Stomach (tissue), 9 donors: ENCODE data around the gene EMC7. TPM values are rescaled to one million over a fixed set of nuclear protein-coding genes. Genes with fewer than 3 reads are reported as not detected.

Experiments used
- DNase-seq, 2 donors: peaks; one replicate each; pipeline versions ENCODE4 v3.0.0 to v3.0.0-alpha.2; 2013 to 2019
- H3K27ac ChIP-seq, 5 donors: fragments of 200-600 bp in 4 of 5; sonication (generic) in 4 of 5; one replicate each; pipeline ENCODE4 v1.5.1; 2013 to 2019; ENCODE audit warnings: mild to moderate bottlenecking in 1 of 5, moderate library complexity in 1 of 5
- H3K27me3 ChIP-seq, 3 donors: fragments of 200-600 bp; sonication (generic); one replicate each; pipeline ENCODE4 v1.5.1; 2017 to 2019; ENCODE audit warnings: mixed run types in 1 of 3
- H3K36me3 ChIP-seq, 4 donors: fragments of 200-600 bp; sonication (generic); 1 replicate in 3 of 4; 2 replicates in 1 of 4; pipeline ENCODE4 v1.5.1; 2016 to 2019
- H3K4me1 ChIP-seq, 4 donors: fragments of 200-600 bp; sonication (generic); one replicate each; pipeline ENCODE4 v1.5.1; 2016 to 2019
- H3K4me3 ChIP-seq, 4 donors: fragments of 200-600 bp; sonication (generic) in 3 of 4; one replicate each; pipeline ENCODE4 v1.5.1; 2016 to 2019; ENCODE audit warnings: mild to moderate bottlenecking in 1 of 4
- H3K9me3 ChIP-seq, 4 donors: fragments of 200-600 bp; sonication (generic); one replicate each; pipeline ENCODE4 v1.5.1; 2016 to 2019
- EP300 ChIP-seq: sonication (generic); formaldehyde crosslinking; IDR thresholded peaks from one replicate; pipeline ENCODE4 v1.6.1; 2017; ENCODE audit warnings: antibody characterized with exemption
- POLR2A ChIP-seq, 4 donors: fragments of 450-650 bp; IDR thresholded peaks; one replicate each; pipeline ENCODE4 v1.6.1; 2016; ENCODE audit warnings: antibody characterized with exemption in 4 of 4, control low read depth in 2 of 4, mild to moderate bottlenecking in 1 of 4, moderate library complexity in 1 of 4
- POLR2AphosphoS5 ChIP-seq, 3 donors: sonication (generic); formaldehyde crosslinking; IDR thresholded peaks; one replicate each; pipeline ENCODE4 v1.6.1; 2016; ENCODE audit warnings: antibody characterized with exemption in 3 of 3
- WGBS, 5 donors: extraction: QIAGEN DNeasy Blood & Tissue Kit in 3 of 5; methylation state at CpG; one replicate each; pipeline versions ENCODE4 v1.1.5 to v1.1.7; 2013 to 2018; 5-methylcytosine and 5-hydroxymethylcytosine counted together
- intact Hi-C: fragments of 100-400 bp; cut with DNase I; formaldehyde crosslinking; loops from one replicate; pipeline ENCODE4 v1.15.1; 2023; ENCODE audit warnings: low total_unique reads
- polyA plus RNA-seq, 3 donors: library from polyadenylated mRNA; stranded (reverse); fragments of 200-250 nt; gene quantifications; one replicate each; pipeline ENCODE4 v1.2.3, GENCODE V29; 2013
- total RNA-seq, 5 donors: library from RNA; depleted of rRNA; stranded (reverse); fragments of >200 nt; gene quantifications; one replicate each; pipeline versions ENCODE4 v1.1.0 to v1.2.3, GENCODE V29; 2014 to 2016
- TF ChIP-seq, protein P1 (sequence below), 7 experiments: fragments of 450-650 bp in 4 of 7; fragments of 200-600 bp in 3 of 7; sonication (generic) in 3 of 7; IDR thresholded peaks; one replicate each; pipeline ENCODE4 v1.5.1; 2016 to 2019; ENCODE audit warnings: antibody characterized with exemption in 7 of 7, control low read depth in 2 of 7, mild to moderate bottlenecking in 1 of 7
- donor health status: healthy with polysubstance abuse.
- donor health status: Bipolar disorder and iron deficiency.
- donor health status: healthy.

The EMC7 gene
- total and polyA plus RNA-seq, 8 donors: 23.2 to 73.5 (median 36.4) TPM

DNA sequence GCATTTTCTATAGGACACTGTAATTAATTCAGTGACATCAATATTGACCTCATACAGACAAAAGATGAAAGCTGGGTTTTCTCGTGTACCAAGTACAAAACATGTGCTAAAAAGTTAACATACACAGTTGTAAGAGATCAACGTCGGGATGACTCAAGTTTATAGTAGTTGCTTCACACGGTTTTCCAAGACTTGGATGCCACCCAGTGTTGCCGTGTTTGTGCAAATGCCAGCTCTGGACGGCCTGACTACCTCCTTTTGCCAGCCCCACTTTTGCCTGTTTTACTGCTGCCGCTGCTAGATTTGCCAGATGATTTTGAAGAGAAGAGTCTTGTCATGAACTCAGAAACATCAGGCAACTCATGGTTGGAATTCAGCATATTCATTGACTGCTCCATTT lies 17.6 kb downstream of the EMC7 start:
- Histone ChIP-seq H3K9me3 (no peaks in the 10 kb centered on the region), H3K27ac (no peak overlapping the region), H3K4me3 (no peak overlapping the region), H3K4me1 (no peaks in the 10 kb centered on the region), H3K36me3 (peaks cover 12 to 68% (median 64%) of the 10 kb centered on the region in 4 donors), H3K27me3 (no peaks in the 10 kb centered on the region)
- TF ChIP-seq POLR2A (IDR thresholded peaks at IDR 0.05) (no peak), POLR2AphosphoS5 (IDR thresholded peaks at IDR 0.05) (no peak), EP300 (no peak)
- TF ChIP-seq, protein P1, sequence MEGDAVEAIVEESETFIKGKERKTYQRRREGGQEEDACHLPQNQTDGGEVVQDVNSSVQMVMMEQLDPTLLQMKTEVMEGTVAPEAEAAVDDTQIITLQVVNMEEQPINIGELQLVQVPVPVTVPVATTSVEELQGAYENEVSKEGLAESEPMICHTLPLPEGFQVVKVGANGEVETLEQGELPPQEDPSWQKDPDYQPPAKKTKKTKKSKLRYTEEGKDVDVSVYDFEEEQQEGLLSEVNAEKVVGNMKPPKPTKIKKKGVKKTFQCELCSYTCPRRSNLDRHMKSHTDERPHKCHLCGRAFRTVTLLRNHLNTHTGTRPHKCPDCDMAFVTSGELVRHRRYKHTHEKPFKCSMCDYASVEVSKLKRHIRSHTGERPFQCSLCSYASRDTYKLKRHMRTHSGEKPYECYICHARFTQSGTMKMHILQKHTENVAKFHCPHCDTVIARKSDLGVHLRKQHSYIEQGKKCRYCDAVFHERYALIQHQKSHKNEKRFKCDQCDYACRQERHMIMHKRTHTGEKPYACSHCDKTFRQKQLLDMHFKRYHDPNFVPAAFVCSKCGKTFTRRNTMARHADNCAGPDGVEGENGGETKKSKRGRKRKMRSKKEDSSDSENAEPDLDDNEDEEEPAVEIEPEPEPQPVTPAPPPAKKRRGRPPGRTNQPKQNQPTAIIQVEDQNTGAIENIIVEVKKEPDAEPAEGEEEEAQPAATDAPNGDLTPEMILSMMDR (IDR thresholded peaks at IDR 0.05): no peak
- intact Hi-C loops: no loop called here
- WGBS, 5 donors: 62 to 78% (median 67%) methylated on average over 7 of the region's 7 CpGs
- no peak for DNase-seq

DNA sequence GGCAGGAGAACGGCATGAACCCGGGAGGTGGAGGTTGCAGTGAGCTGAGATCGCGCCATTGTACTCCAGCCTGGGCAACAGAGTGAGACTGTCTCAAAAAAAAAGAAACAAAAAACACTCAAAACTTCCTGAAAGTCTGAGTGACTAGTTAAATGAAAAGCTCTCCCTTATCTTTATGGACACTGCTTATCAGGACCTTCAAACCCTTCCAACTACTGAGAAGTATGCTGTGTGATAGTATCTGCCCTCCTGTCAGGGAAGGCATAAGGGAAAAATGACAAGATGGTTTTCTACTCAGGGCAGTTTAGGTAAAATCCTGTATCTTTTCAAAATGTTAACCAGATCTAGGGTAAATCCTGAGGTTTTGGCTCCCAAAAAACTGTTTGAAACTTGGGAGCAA lies 21.8 kb downstream of the EMC7 start:
- no peaks in the 10 kb centered on the region for H3K27me3 ChIP-seq
- H3K27ac ChIP-seq: no peak overlapping the region
- intact Hi-C loops: no loop called here
- peaks cover 0 to 27% (median 23%) of the 10 kb centered on the region in 4 donors for H3K36me3 ChIP-seq
- no peaks in the 10 kb centered on the region for H3K4me1 ChIP-seq
- H3K9me3 ChIP-seq: no peaks in the 10 kb centered on the region
- no peak overlapping the region for H3K4me3 ChIP-seq
- DNase-seq: no peak
- 69 to 95% (median 90%) methylated on average over 4 of the region's 4 CpGs for WGBS, 5 donors
- no peak for TF ChIP-seq EP300
- TF ChIP-seq, protein P1 (IDR thresholded peaks at IDR 0.05): no peak
- no peak for TF ChIP-seq POLR2A (IDR thresholded peaks at IDR 0.05)
- no peak for TF ChIP-seq POLR2AphosphoS5 (IDR thresholded peaks at IDR 0.05)

DNA sequence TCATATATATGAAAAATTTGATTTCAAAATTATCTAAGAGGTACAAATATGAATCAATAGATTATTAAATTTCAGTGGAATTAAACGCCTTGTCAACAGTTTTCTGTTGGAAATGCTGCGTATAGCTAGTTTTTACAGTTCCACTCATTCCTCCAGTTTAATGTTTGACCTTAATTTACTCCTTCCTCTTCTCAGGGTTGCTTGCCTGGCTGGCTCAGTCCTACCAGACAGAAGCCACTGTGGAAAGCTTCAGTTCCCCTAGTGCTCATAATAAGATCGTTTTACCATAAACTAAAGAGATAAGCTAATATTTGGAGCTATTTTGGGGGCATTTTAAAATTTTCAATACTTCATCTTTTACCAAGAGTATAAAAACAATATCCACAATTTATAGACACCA lies 22.8 kb downstream of the EMC7 start:
- intact Hi-C loops: no loop called here
- WGBS, 5 donors: 85 to 91% (median 88%) methylated on average over 3 of the region's 3 CpGs
- H3K9me3 ChIP-seq: no peaks in the 10 kb centered on the region
- H3K4me1 ChIP-seq: no peaks in the 10 kb centered on the region
- no peak overlapping the region for H3K4me3 ChIP-seq
- no peak for DNase-seq
- no peak for TF ChIP-seq POLR2A (IDR thresholded peaks at IDR 0.05)
- TF ChIP-seq, protein P1 (IDR thresholded peaks at IDR 0.05): no peak
- TF ChIP-seq POLR2AphosphoS5 (IDR thresholded peaks at IDR 0.05): no peak
- no peak for TF ChIP-seq EP300
- no peaks in the 10 kb centered on the region for H3K27me3 ChIP-seq
- H3K36me3 ChIP-seq: peaks cover 0 to 17% (median 13%) of the 10 kb centered on the region in 4 donors
- no peak overlapping the region for H3K27ac ChIP-seq

DNA sequence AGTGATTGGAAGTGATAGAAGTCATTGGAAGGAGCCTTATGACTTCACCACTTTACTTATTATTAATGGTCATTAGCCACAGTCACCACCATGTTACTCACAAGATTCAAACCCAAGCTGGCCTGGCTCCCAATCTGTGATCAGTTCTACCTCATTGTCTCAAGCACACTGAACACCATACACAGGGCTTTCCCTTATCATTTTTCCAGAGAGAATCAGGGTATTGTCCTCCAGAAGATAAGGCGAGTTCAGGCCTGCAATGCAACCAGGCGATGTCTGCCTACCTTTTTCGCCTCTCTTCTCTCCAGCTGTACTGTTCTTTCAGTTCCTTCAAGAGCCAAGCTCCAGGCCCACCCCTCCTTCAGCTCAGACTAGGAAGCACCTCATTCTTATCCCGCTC lies 24.9 kb downstream of the EMC7 start:
- Histone ChIP-seq H3K27me3 (no peaks in the 10 kb centered on the region), H3K4me1 (no peaks in the 10 kb centered on the region), H3K27ac (no peak overlapping the region), H3K4me3 (no peak overlapping the region), H3K9me3 (no peaks in the 10 kb centered on the region), H3K36me3 (peaks cover 0 to 3% (median 0%) of the 10 kb centered on the region in 4 donors)
- TF ChIP-seq POLR2A (IDR thresholded peaks at IDR 0.05): no peak
- no peak for TF ChIP-seq EP300
- TF ChIP-seq, protein P1 (IDR thresholded peaks at IDR 0.05): no peak
- no peak for TF ChIP-seq POLR2AphosphoS5 (IDR thresholded peaks at IDR 0.05)
- no peak for DNase-seq
- WGBS, 5 donors: 89 to 95% (median 93%) methylated on average over 4 of the region's 4 CpGs
- intact Hi-C loops: no loop called here
